ENCODE data around the gene FERD3L.

DNA sequence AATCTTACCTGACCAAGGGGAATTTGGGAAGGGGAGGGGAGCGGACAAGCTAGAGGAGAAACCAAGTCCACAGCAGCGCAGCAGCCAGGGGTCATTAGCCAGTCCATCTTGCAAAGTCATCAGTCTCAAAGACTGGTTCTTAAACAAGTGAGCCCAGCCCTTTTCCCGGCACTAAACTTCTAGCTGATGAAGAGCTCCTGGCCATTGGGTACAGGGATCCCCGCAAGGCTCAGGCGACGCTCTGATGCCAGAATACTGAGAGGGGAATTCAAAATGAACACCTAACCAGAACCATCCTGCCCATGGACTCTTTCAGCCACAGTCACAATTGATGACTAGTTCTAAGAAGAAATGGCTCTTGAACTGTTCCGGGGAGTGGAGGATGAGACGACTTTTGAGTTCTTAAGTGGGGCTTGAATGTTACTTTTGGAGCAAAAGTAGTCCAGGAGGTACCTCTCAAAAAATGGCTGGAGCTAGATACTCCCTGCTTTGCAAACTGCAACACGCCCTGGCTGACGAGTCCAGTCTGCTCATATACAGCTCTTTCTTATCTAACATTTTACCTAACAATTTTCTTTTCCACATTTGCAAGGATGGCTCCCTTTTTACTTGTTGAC lies 25.2 kb downstream of the FERD3L start:
- TF ChIP-seq, protein P1, sequence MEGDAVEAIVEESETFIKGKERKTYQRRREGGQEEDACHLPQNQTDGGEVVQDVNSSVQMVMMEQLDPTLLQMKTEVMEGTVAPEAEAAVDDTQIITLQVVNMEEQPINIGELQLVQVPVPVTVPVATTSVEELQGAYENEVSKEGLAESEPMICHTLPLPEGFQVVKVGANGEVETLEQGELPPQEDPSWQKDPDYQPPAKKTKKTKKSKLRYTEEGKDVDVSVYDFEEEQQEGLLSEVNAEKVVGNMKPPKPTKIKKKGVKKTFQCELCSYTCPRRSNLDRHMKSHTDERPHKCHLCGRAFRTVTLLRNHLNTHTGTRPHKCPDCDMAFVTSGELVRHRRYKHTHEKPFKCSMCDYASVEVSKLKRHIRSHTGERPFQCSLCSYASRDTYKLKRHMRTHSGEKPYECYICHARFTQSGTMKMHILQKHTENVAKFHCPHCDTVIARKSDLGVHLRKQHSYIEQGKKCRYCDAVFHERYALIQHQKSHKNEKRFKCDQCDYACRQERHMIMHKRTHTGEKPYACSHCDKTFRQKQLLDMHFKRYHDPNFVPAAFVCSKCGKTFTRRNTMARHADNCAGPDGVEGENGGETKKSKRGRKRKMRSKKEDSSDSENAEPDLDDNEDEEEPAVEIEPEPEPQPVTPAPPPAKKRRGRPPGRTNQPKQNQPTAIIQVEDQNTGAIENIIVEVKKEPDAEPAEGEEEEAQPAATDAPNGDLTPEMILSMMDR (IDR thresholded peaks at IDR 0.05; ENCODE audit: low read depth, low read length, missing input control), result no peak
- no peak for TF ChIP-seq GABPA (IDR thresholded peaks at IDR 0.05 in 1 of 2, conservative IDR thresholded peaks at IDR 0.05 in 1 of 2)
- no peak for TF ChIP-seq FOXA1 (IDR thresholded peaks at IDR 0.05)
- TF ChIP-seq, protein P2, sequence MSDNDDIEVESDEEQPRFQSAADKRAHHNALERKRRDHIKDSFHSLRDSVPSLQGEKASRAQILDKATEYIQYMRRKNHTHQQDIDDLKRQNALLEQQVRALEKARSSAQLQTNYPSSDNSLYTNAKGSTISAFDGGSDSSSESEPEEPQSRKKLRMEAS (IDR thresholded peaks at IDR 0.05), result no peak
- TF ChIP-seq YY1 (IDR thresholded peaks at IDR 0.05), result no peak
